Aorta (tissue), 5 donors: Measurements from ENCODE around the gene HIVEP2. TPM values are rescaled to one million over a fixed set of nuclear protein-coding genes. Genes with fewer than 3 reads are reported as not detected.

Source experiments
- ATAC-seq: fragments of 200-7000 bp; cut with Tn5 transposase; one replicate; pipeline ENCODE4 v1.9.1; 2022; ENCODE audit warnings: moderate library complexity; ENCODE audit not compliant: low FRiP score
- DNase-seq, 2 donors: peaks; one replicate each; pipeline ENCODE4 v3.0.0-alpha.2; 2020
- H3K27ac ChIP-seq, 2 donors: one replicate each; pipeline ENCODE4 v1.5.1; 2013; ENCODE audit warnings: low read length in 2 of 2, mild to moderate bottlenecking in 2 of 2, moderate library complexity in 2 of 2, control low read depth in 1 of 2, inconsistent platforms in 1 of 2, low read depth in 1 of 2
- H3K27me3 ChIP-seq, 2 donors: one replicate each; pipeline ENCODE4 v1.6.1; 2013; ENCODE audit warnings: control low read depth in 1 of 2, low read length in 1 of 2, mild to moderate bottlenecking in 1 of 2, moderate library complexity in 1 of 2; ENCODE audit not compliant: insufficient read depth in 2 of 2, control insufficient read depth in 1 of 2
- H3K36me3 ChIP-seq, 2 donors: one replicate each; pipeline ENCODE4 v1.6.1; 2013; ENCODE audit warnings: control low read depth in 1 of 2, low read length in 1 of 2, mild to moderate bottlenecking in 1 of 2; ENCODE audit not compliant: insufficient read depth in 2 of 2, control insufficient read depth in 1 of 2
- H3K4me1 ChIP-seq, 2 donors: one replicate each; pipeline ENCODE4 v1.6.1; 2013; ENCODE audit warnings: low read length in 2 of 2, control low read depth in 1 of 2, mild to moderate bottlenecking in 1 of 2, moderate library complexity in 1 of 2; ENCODE audit not compliant: insufficient read depth in 2 of 2, control insufficient read depth in 1 of 2
- H3K4me3 ChIP-seq, 2 donors: one replicate each; pipeline ENCODE4 v1.5.1; 2013; ENCODE audit warnings: low read length in 2 of 2, control low read depth in 1 of 2, mild to moderate bottlenecking in 1 of 2
- H3K9me3 ChIP-seq: one replicate; pipeline ENCODE4 v1.6.1; 2013; ENCODE audit warnings: mild to moderate bottlenecking, low read length; ENCODE audit not compliant: control insufficient read depth
- WGBS, 2 donors: extraction: QIAGEN DNeasy Blood & Tissue Kit; methylation state at CpG; one replicate each; pipeline ENCODE4 v1.1.7; 2013; 5-methylcytosine and 5-hydroxymethylcytosine counted together
- intact Hi-C, 2 donors: fragments of 100-400 bp; cut with DNase I; formaldehyde crosslinking; loops; one replicate each; pipeline versions ENCODE4 v1.14.2 to v1.15.0; 2022
- polyA plus RNA-seq, 2 donors: library from polyadenylated mRNA; stranded (reverse); fragments of 200-250 nt; gene quantifications; one replicate each; pipeline ENCODE4 v1.2.3, GENCODE V29; 2013
- total RNA-seq, 2 donors: library from RNA; stranded (reverse); fragmentation: NEBNext Ultra II Directional; extraction: Animal tissue kit (Norgen Biotek cat#: 25700); gene quantifications; one replicate each; pipeline ENCODE4 v1.2.1, GENCODE V29; 2021
- donor health status: healthy with polysubstance abuse.
- donor health status: Bipolar disorder and iron deficiency.
- donor health status: DM: no; HTN: no; CAD: no.
- donor health status: DM: no; HTN: no; CAD: no.
- donor health status: DM: yes; HTN: yes; CAD: no.

HIVEP2 gene
- total and polyA plus RNA-seq, 4 donors: 5.3 to 36.8 (median 20.4) TPM

GRCh38 chr6:142749556-142749955 lies 195.4 kb downstream of the HIVEP2 start:
- Histone ChIP-seq H3K36me3 (peaks cover 0 to 2% of the 10 kb centered on the region in 2 donors), H3K27me3 (no peaks in the 10 kb centered on the region), H3K9me3 (no peaks in the 10 kb centered on the region), H3K27ac (no peak overlapping the region), H3K4me3 (no peak overlapping the region), H3K4me1 (no peaks in the 10 kb centered on the region)
- DNase-seq (no peak), ATAC-seq (no peak)
- 73 to 89% methylated on average over 3 of the region's 3 CpGs for WGBS, 2 donors
- intact Hi-C loops: no loop called here

GRCh38 chr6:142746524-142746923 lies 198.5 kb downstream of the HIVEP2 start:
- intact Hi-C loops: no loop called here
- no peak overlapping the region for H3K27ac ChIP-seq
- DNase-seq (no peak), ATAC-seq (no peak)
- WGBS, 2 donors: 82 to 87% methylated on average over 2 of the region's 2 CpGs
- H3K27me3 ChIP-seq: no peaks in the 10 kb centered on the region
- H3K4me1 ChIP-seq: no peaks in the 10 kb centered on the region
- no peak overlapping the region for H3K4me3 ChIP-seq
- H3K36me3 ChIP-seq: no peaks in the 10 kb centered on the region
- H3K9me3 ChIP-seq: no peaks in the 10 kb centered on the region

GRCh38 chr6:142744836-142745235 lies 200.1 kb downstream of the HIVEP2 start:
- Histone ChIP-seq H3K9me3 (no peaks in the 10 kb centered on the region), H3K4me3 (no peak overlapping the region), H3K27ac (no peak overlapping the region), H3K36me3 (no peaks in the 10 kb centered on the region), H3K27me3 (no peaks in the 10 kb centered on the region), H3K4me1 (no peaks in the 10 kb centered on the region)
- intact Hi-C loops: no loop called here
- no peak for DNase-seq
- 82 to 89% methylated on average over 2 of the region's 2 CpGs for WGBS, 2 donors
- ATAC-seq: no peak

- no peaks in the 10 kb centered on the region for H3K27me3 ChIP-seq
- H3K4me1 ChIP-seq: no peaks in the 10 kb centered on the region
- 28 to 32% methylated on average over 4 of the region's 4 CpGs for WGBS, 2 donors
- no peak for DNase-seq
- H3K9me3 ChIP-seq: no peaks in the 10 kb centered on the region
- intact Hi-C loops: no loop called here
- no peak for ATAC-seq
- H3K36me3 ChIP-seq: no peaks in the 10 kb centered on the region
- no peak overlapping the region for H3K27ac ChIP-seq
- no peak overlapping the region for H3K4me3 ChIP-seq
Observed at GRCh38 chr6:142740449-142740848, 204.5 kb downstream of the HIVEP2 start.

- H3K27ac ChIP-seq: no peak overlapping the region
- H3K4me1 ChIP-seq: no peaks in the 10 kb centered on the region
- intact Hi-C loops: no loop called here
- H3K9me3 ChIP-seq: no peaks in the 10 kb centered on the region
- DNase-seq (no peak), ATAC-seq (no peak)
- no peaks in the 10 kb centered on the region for H3K36me3 ChIP-seq
- H3K27me3 ChIP-seq: no peaks in the 10 kb centered on the region
- H3K4me3 ChIP-seq: no peak overlapping the region
- 79 to 84% methylated on average over 2 of the region's 2 CpGs for WGBS, 2 donors
Observed at GRCh38 chr6:142738731-142739130, 206.2 kb downstream of the HIVEP2 start.

- Histone ChIP-seq H3K27me3 (no peaks in the 10 kb centered on the region), H3K4me3 (no peak overlapping the region), H3K9me3 (peaks cover 1% of the 10 kb centered on the region), H3K27ac (no peak overlapping the region), H3K36me3 (no peaks in the 10 kb centered on the region), H3K4me1 (no peaks in the 10 kb centered on the region)
- 85 to 86% methylated on average over 4 of the region's 4 CpGs for WGBS, 2 donors
- intact Hi-C loops: no loop called here
- ATAC-seq (no peak), DNase-seq (no peak)
Observed at GRCh38 chr6:142738035-142738396, 207.0 kb downstream of the HIVEP2 start.

GRCh38 chr6:142737368-142738034 lies 207.5 kb downstream of the HIVEP2 start:
- Histone ChIP-seq H3K27ac (no peak overlapping the region), H3K36me3 (no peaks in the 10 kb centered on the region), H3K9me3 (peaks cover 1% of the 10 kb centered on the region), H3K27me3 (no peaks in the 10 kb centered on the region), H3K4me1 (no peaks in the 10 kb centered on the region), H3K4me3 (no peak overlapping the region)
- WGBS, 2 donors: 97 to 98% methylated on average over 3 of the region's 3 CpGs
- no peak for DNase-seq
- intact Hi-C loops: no loop called here
- ATAC-seq: no peak

GRCh38 chr6:142735204-142735603 lies 209.8 kb downstream of the HIVEP2 start:
- Histone ChIP-seq H3K4me1 (no peaks in the 10 kb centered on the region), H3K27me3 (no peaks in the 10 kb centered on the region), H3K4me3 (no peak overlapping the region), H3K9me3 (peaks cover 1% of the 10 kb centered on the region), H3K36me3 (no peaks in the 10 kb centered on the region), H3K27ac (no peak overlapping the region)
- 42 to 46% methylated on average over 4 of the region's 4 CpGs for WGBS, 2 donors
- no peak for ATAC-seq
- intact Hi-C loops: no loop called here
- no peak for DNase-seq

GRCh38 chr6:142732790-142733189 lies 212.2 kb downstream of the HIVEP2 start:
- no peak for DNase-seq
- Histone ChIP-seq H3K36me3 (no peaks in the 10 kb centered on the region), H3K27me3 (no peaks in the 10 kb centered on the region), H3K27ac (no peak overlapping the region), H3K9me3 (peaks cover 1% of the 10 kb centered on the region), H3K4me3 (no peak overlapping the region), H3K4me1 (no peaks in the 10 kb centered on the region)
- ATAC-seq: no peak
- intact Hi-C loops: no loop called here
